ENCODE data around the gene SCN10A. TPM values are rescaled to one million over a fixed set of nuclear protein-coding genes. Genes with fewer than 3 reads are reported as not detected.

The SCN10A gene
- total and polyA plus RNA-seq, 9 of the 15 experiments (the other 6 are each of a cell fraction or from before 2014, with no cell fraction given) = not detected

GRCh38 chr3:38649500-38650247 lies 166.3 kb downstream of the SCN10A start, which contains the start of gene SCN5A (continued):
- TF ChIP-seq CHAMP1 (IDR thresholded peaks at IDR 0.05) (no peak), ZNF764 (CRISPR knock-in tag; IDR thresholded peaks at IDR 0.05; ENCODE audit: low read depth) (no peak), ZFP91 (CRISPR knock-in tag; IDR thresholded peaks at IDR 0.05) (no peak), DDX20 (tag; IDR thresholded peaks at IDR 0.05; ENCODE audit: low read depth) (no peak), MTA2 (IDR thresholded peaks at IDR 0.05; ENCODE audit: low read depth) (no peak), FOSL1 (tag; conservative IDR thresholded peaks at IDR 0.05) (no peak), HDAC6 (IDR thresholded peaks at IDR 0.05; ENCODE audit: low read depth, low read length) (no peak), STAT6 (CRISPR knock-in tag; IDR thresholded peaks at IDR 0.05) (no peak), ZNF668 (CRISPR knock-in tag; IDR thresholded peaks at IDR 0.05) (no peak), FUS (optimal IDR thresholded peaks at IDR 0.05; ENCODE audit: low read depth, low read length) (no peak), GATAD2B (IDR thresholded peaks at IDR 0.05; ENCODE audit: borderline replicate concordance) (no peak), E2F3 (CRISPR knock-in tag; IDR thresholded peaks at IDR 0.05) (no peak), HSF4 (CRISPR knock-in tag; IDR thresholded peaks at IDR 0.05; ENCODE audit: borderline replicate concordance) (no peak), FOXK2 (conservative IDR thresholded peaks at IDR 0.05 in 1 of 2, IDR thresholded peaks at IDR 0.05 in 1 of 2; ENCODE audit: low read depth in 2 of 2) (no peak; a peak in 1 of 4 replicates), TARDBP (IDR thresholded peaks at IDR 0.05) (no peak), KLF1 (tag; IDR thresholded peaks at IDR 0.05) (no peak)
- TF ChIP-seq, protein P1, sequence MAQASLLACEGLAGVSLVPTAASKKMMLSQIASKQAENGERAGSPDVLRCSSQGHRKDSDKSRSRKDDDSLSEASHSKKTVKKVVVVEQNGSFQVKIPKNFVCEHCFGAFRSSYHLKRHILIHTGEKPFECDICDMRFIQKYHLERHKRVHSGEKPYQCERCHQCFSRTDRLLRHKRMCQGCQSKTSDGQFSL (CRISPR knock-in tag; IDR thresholded peaks at IDR 0.05) = no peak
- TF ChIP-seq, protein P1 (tag; IDR thresholded peaks at IDR 0.05) = no peak
